Effector CD4-positive, alpha-beta T cell (primary cell): ENCODE results near the gene EIF1AX.
"Not testable (repeated sequence)": the region's sequence is repeated elsewhere in the genome, so short reads cannot be mapped to it uniquely, and the experiment has no call there.

ENCODE experiments used
- DNase-seq: peaks from one replicate; pipeline ENCODE4 v3.0.0-alpha.2; 2020

The EIF1AX gene

DNA sequence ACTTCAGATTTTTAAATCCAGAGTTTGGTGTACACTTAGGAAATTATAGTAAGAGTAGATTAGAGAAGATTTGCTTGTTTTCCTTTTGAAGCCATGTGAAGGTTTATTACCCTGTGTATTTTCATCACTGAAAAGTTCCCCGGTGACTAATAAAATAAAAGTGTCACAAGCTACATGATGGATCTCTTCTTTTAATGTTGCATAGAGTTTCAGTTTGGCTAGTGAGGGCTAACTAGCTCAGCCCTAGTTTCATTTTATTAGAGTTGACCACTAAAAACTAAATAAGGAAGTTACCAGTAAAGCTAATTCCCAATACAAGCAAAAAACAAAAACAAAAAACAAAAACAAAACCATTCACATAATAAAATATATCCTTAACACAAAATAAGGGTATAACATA is 14.8 kb downstream of the EIF1AX start:
- DNase-seq, result not testable (repeated sequence)

- DNase-seq, result no peak
Observed at GRCh38 chrX:20124964-20125363, 16.7 kb downstream of the EIF1AX start.

GRCh38 chrX:20118065-20118824 is 23.4 kb downstream of the EIF1AX start:
- no peak for DNase-seq

DNA sequence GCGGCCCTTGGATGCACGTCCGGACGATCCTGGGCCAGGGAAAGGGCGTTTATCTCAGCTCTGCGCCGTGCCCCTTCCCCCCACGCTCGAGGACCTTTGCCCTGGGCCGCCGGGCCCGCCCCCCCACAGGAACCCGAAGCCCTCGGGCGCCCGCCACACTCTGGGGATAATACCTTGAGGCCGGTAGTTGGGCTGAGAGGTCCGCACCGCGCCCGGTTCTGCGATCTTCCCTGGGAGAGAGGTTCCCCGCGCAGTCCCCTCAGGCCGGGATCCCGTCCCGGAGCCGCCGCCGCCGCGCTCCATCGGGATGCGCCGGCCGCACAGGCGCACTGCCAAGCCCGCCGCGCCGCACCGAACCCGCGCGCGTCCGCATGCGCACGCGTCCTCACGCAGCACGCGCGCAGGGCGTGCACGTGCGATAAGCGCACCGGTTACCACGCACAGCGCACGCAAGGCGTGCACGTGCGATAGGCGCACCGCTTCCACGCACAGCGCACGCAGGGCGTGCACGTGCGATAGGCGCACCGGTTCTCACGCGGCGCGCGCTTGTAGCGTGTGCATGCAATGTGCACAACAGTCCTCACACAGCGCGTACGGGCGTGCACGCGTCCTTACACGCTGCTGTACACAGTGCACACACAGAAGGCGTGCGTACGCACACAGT is 24.9 kb downstream of the EIF1AX start, which contains the start of gene MAP7D2:
Gene MAP7D2 (minus strand): TSS at position 331 of the 664 bp plus-strand sequence. CDS start 28 bp downstream, at position 303.
- DNase-seq, result no peak

- DNase-seq, result no peak
Observed at GRCh38 chrX:20116087-20116576, 25.5 kb downstream of the EIF1AX start.

- no peak for DNase-seq
Observed at GRCh38 chrX:20112022-20112774, 29.4 kb downstream of the EIF1AX start.

DNA sequence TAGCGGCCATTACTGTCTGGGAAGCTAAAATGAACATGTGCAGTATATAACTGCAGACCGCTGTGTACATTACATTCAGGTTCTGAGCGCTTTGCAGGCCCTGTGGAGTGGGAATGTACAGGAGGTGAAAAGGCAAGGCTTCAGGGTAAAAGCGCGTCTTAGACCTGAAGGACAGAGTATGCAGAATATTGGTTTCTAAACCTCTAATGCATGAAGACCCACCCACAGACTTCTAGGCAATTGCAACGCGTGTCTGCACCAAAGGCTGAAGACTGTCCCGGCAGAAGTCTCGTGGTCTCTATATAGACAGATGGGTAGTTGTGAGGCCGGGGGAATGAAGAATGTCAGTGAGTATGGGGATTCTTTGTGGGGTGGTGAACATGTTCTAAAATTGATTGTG is 30.4 kb downstream of the EIF1AX start:
- DNase-seq, result no peak

GRCh38 chrX:20101934-20102581 is 39.6 kb downstream of the EIF1AX start:
- DNase-seq, result no peak

- DNase-seq, result no peak
Observed at GRCh38 chrX:20091499-20091898, 50.1 kb downstream of the EIF1AX start.

- DNase-seq, result no peak
Observed at GRCh38 chrX:20089845-20090244, 51.8 kb downstream of the EIF1AX start.

DNA sequence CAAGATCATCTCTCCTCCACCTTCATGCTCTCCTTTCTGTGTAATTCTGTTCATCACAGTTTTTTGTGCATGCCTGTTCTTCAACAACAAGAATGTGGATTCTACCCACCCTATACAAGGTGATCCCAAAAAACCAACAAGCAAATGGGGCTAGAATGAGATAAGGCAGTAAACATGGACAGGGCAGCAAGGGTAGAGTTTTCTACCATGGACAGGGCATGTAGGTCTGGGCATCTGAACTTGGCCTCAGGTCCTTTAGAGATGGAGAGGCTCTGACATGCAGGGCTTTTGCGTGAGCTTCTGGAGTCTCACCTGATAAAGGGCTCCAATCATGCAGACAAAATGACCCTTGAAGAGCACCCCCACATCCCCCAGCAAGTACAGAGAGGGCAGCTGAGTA is 61.4 kb downstream of the EIF1AX start:
- no peak for DNase-seq
